HL-60 (cell line): ENCODE measurements around the gene IGF2R.

Experiments
- DNase-seq, 2 experiments: peaks; one replicate each; pipeline ENCODE4 v3.0.0-alpha.2; 2010 to 2020; ENCODE audit warnings: low read depth in 1 of 2, low spot score in 1 of 2
- H3K27ac ChIP-seq: fragments of 250-450 bp; sonication (Bioruptor Pico); replicated peaks from 2 replicates; pipeline ENCODE4 v1.5.1; 2020; ENCODE audit warnings: mild to moderate bottlenecking, moderate library complexity
- H3K27me3 ChIP-seq: fragments of 250-450 bp; sonication (Bioruptor Pico); 2 replicates; pipeline ENCODE4 v1.5.1; 2021; ENCODE audit warnings: mild to moderate bottlenecking, moderate library complexity; ENCODE audit not compliant: insufficient read depth, poor library complexity, severe bottlenecking
- H3K4me3 ChIP-seq: replicated peaks from 2 replicates; pipeline ENCODE4 v1.5.1; 2011; ENCODE audit warnings: mild to moderate bottlenecking, control low read depth, low read length; ENCODE audit not compliant: insufficient read depth
- CTCF ChIP-seq: IDR thresholded peaks from one replicate; pipeline ENCODE4 v1.5.1; 2011; ENCODE audit warnings: low read length, control low read depth, inconsistent platforms; ENCODE audit not compliant: insufficient read depth
- GABPA ChIP-seq: IDR thresholded peaks from 2 replicates; pipeline ENCODE4 v1.6.1; 2012; ENCODE audit warnings: low read depth
- POLR2AphosphoS5 ChIP-seq: IDR thresholded peaks from 2 replicates; pipeline ENCODE4 v1.6.1; 2012; ENCODE audit warnings: low read depth
- SPI1 ChIP-seq: IDR thresholded peaks from 2 replicates; pipeline ENCODE4 v1.6.1; 2012; ENCODE audit warnings: low read depth, mild to moderate bottlenecking, borderline replicate concordance
- TF ChIP-seq, protein P1 (sequence below): IDR thresholded peaks from 2 replicates; pipeline ENCODE4 v1.6.1; 2012; ENCODE audit warnings: low read depth; ENCODE audit not compliant: insufficient replicate concordance

Gene IGF2R

GRCh38 chr6:160051390-160051789 is 82.5 kb downstream of the IGF2R start:
- no peaks in the 10 kb centered on the region for H3K27me3 ChIP-seq
- no peak overlapping the region for H3K4me3 ChIP-seq
- peak in 1 of 2 experiments; percentile 32 for DNase-seq
- no peak overlapping the region for H3K27ac ChIP-seq
- TF ChIP-seq, protein P1, sequence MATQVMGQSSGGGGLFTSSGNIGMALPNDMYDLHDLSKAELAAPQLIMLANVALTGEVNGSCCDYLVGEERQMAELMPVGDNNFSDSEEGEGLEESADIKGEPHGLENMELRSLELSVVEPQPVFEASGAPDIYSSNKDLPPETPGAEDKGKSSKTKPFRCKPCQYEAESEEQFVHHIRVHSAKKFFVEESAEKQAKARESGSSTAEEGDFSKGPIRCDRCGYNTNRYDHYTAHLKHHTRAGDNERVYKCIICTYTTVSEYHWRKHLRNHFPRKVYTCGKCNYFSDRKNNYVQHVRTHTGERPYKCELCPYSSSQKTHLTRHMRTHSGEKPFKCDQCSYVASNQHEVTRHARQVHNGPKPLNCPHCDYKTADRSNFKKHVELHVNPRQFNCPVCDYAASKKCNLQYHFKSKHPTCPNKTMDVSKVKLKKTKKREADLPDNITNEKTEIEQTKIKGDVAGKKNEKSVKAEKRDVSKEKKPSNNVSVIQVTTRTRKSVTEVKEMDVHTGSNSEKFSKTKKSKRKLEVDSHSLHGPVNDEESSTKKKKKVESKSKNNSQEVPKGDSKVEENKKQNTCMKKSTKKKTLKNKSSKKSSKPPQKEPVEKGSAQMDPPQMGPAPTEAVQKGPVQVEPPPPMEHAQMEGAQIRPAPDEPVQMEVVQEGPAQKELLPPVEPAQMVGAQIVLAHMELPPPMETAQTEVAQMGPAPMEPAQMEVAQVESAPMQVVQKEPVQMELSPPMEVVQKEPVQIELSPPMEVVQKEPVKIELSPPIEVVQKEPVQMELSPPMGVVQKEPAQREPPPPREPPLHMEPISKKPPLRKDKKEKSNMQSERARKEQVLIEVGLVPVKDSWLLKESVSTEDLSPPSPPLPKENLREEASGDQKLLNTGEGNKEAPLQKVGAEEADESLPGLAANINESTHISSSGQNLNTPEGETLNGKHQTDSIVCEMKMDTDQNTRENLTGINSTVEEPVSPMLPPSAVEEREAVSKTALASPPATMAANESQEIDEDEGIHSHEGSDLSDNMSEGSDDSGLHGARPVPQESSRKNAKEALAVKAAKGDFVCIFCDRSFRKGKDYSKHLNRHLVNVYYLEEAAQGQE = no peak
- TF ChIP-seq POLR2AphosphoS5 (peak; percentile 75), GABPA (no peak), SPI1 (no peak), CTCF (no peak)

- Histone ChIP-seq H3K27me3 (no peaks in the 10 kb centered on the region), H3K4me3 (no peak overlapping the region), H3K27ac (no peak overlapping the region)
- TF ChIP-seq SPI1 = no peak
- no peak for DNase-seq
Measured at GRCh38 chr6:160054271-160054670, 85.4 kb downstream of the IGF2R start.

GRCh38 chr6:160054913-160055312 is 86.0 kb downstream of the IGF2R start:
- no peak for DNase-seq
- no peaks in the 10 kb centered on the region for H3K27me3 ChIP-seq
- no peak overlapping the region for H3K27ac ChIP-seq
- H3K4me3 ChIP-seq = no peak overlapping the region
- TF ChIP-seq SPI1 = no peak

DNA sequence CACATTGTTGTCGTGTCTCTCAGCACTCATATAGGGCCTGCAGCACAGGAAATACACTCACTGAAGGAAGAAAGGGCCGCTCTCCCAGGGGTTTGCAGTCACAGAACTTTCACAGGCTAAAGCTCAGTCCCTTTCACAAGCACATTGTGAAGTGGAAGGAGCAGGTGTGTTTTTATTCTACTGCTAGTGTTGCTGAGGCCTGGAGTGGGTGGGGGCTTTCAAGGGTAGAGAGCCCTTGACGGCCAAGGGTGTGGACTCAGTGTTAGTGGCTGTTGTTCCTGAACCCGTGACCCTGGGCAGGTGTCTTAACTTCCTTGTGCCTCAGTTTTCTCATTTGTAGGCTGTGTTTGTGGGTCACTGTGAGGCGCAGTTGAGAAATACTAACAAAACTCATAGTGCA is 86.5 kb downstream of the IGF2R start:
- Histone ChIP-seq H3K27ac (no peak overlapping the region), H3K27me3 (no peaks in the 10 kb centered on the region), H3K4me3 (no peak overlapping the region)
- no peak for DNase-seq
- TF ChIP-seq CTCF (no peak), SPI1 (no peak), POLR2AphosphoS5 (no peak), GABPA (no peak)
- TF ChIP-seq, protein P1 = no peak

DNA sequence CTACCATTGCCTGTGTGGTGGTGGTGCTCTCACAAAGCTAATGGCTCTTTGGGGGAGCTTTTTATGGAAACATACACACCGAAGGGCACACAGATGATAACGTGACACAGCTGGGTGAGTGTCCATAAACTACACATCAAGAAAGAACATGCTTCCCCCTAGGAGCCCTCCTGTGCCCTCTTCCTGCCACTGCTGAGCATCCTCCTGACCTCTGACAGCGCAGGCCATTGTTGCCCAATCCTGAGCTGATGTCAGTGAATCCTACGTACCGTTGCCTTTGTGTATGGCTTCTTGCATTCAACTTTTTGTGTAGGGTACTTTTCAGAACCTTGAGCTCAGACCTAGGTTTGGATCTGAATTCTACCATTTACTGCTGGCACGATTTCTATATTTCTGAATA is 86.9 kb downstream of the IGF2R start:
- TF ChIP-seq GABPA (no peak), POLR2AphosphoS5 (no peak)
- no peak for DNase-seq
- Histone ChIP-seq H3K4me3 (no peak overlapping the region), H3K27ac (no peak overlapping the region), H3K27me3 (no peaks in the 10 kb centered on the region)

GRCh38 chr6:160057080-160057479 is 88.2 kb downstream of the IGF2R start:
- Histone ChIP-seq H3K4me3 (no peak overlapping the region), H3K27ac (no peak overlapping the region), H3K27me3 (no peaks in the 10 kb centered on the region)
- no peak for DNase-seq
- TF ChIP-seq CTCF (no peak), GABPA (no peak), POLR2AphosphoS5 (no peak), SPI1 (no peak)
- TF ChIP-seq, protein P1 = no peak
